Smooth muscle cell (in vitro differentiated cells): ENCODE measurements around the gene EFNB2. TPM values are rescaled to one million over a fixed set of nuclear protein-coding genes. Genes with fewer than 3 reads are reported as not detected.

Experiments
- DNase-seq: peaks from one replicate; lab custom pipeline; 2025; ENCODE audit not compliant: unreplicated experiment; lab: John Stamatoyannopoulos, UW
- H2AFZ ChIP-seq: fragments of 200-600 bp; sonication (generic); 2 replicates; pipeline ENCODE4 v1.6.0; 2016; ENCODE audit warnings: antibody characterized with exemption, low read depth, mild to moderate bottlenecking
- H3F3A ChIP-seq: fragments of 200-600 bp; sonication (generic); 2 replicates; pipeline ENCODE4 v1.6.0; 2017; ENCODE audit warnings: antibody characterized with exemption, low read depth
- H3K27ac ChIP-seq: fragments of 200-600 bp; sonication (generic); 2 replicates; pipeline ENCODE4 v1.5.1; 2016; ENCODE audit warnings: low read depth, mild to moderate bottlenecking
- H3K27me3 ChIP-seq: fragments of 200-600 bp; sonication (generic); 2 replicates; pipeline ENCODE4 v1.6.1; 2016; ENCODE audit warnings: low read depth, mild to moderate bottlenecking
- H3K36me3 ChIP-seq: fragments of 200-600 bp; sonication (generic); 2 replicates; pipeline ENCODE4 v1.5.1; 2016; ENCODE audit warnings: low read depth
- H3K4me1 ChIP-seq: fragments of 200-600 bp; sonication (generic); 2 replicates; pipeline ENCODE4 v1.5.1; 2016; ENCODE audit warnings: low read depth
- H3K4me2 ChIP-seq: fragments of 200-600 bp; sonication (generic); 2 replicates; pipeline ENCODE4 v1.6.0; 2016; ENCODE audit warnings: mild to moderate bottlenecking
- H3K4me3 ChIP-seq: fragments of 200-600 bp; sonication (generic); 2 replicates; pipeline ENCODE4 v1.5.1; 2016; ENCODE audit warnings: mild to moderate bottlenecking
- H3K79me2 ChIP-seq: fragments of 200-600 bp; sonication (generic); 2 replicates; pipeline ENCODE4 v1.6.0; 2016; ENCODE audit warnings: low read depth, mild to moderate bottlenecking
- H3K9ac ChIP-seq: fragments of 200-600 bp; sonication (generic); 2 replicates; pipeline ENCODE4 v1.6.0; 2016; ENCODE audit warnings: low read depth
- H3K9me3 ChIP-seq: fragments of 200-600 bp; sonication (generic); replicated peaks from 2 replicates; pipeline ENCODE4 v1.5.1; 2016; ENCODE audit warnings: low read depth
- H4K20me1 ChIP-seq: fragments of 200-600 bp; sonication (generic); 2 replicates; pipeline ENCODE4 v1.6.0; 2016; ENCODE audit warnings: low read depth
- CTCF ChIP-seq: fragments of 200-600 bp; sonication (generic); IDR thresholded peaks from 2 replicates; pipeline ENCODE4 v1.5.1; 2017; ENCODE audit warnings: borderline replicate concordance, mild to moderate bottlenecking, antibody characterized with exemption; ENCODE audit not compliant: insufficient read depth, poor library complexity, severe bottlenecking
- WGBS: methylation state at CpG from one replicate; pipeline ENCODE4 v1.1.7; 2016; ENCODE audit warnings: low lambda C conversion rate; 5-methylcytosine and 5-hydroxymethylcytosine counted together
- polyA plus RNA-seq: library from polyadenylated mRNA; unstranded; fragments of >200 nt; fragmentation: Nextera tagmentation; extraction: Ambion mirVana; gene quantifications from 2 replicates; pipeline ENCODE4 v1.2.1, GENCODE V29; 2016
- total RNA-seq: library from RNA; depleted of rRNA; stranded (reverse); fragments of >200 nt; gene quantifications from 2 replicates; pipeline ENCODE4 v1.2.3, GENCODE V29; 2014

EFNB2 gene
- total and polyA plus RNA-seq, 2 experiments from 2014 or later, result 15.5 to 42.0 TPM

- H3K79me2 ChIP-seq, result no peaks in the 10 kb centered on the region
- no peak overlapping the region for H3K4me3 ChIP-seq
- H2AFZ ChIP-seq, result no peak overlapping the region
- no peaks in the 10 kb centered on the region for H3K9me3 ChIP-seq
- H3K36me3 ChIP-seq, result no peaks in the 10 kb centered on the region
- peak overlapping the region; percentile 42 for H3K27ac ChIP-seq
- H3K4me2 ChIP-seq, result no peak overlapping the region
- H4K20me1 ChIP-seq, result no peaks in the 10 kb centered on the region
- H3K4me1 ChIP-seq, result peaks cover 7% of the 10 kb centered on the region
- no peak overlapping the region for H3K9ac ChIP-seq
- H3K27me3 ChIP-seq, result no peaks in the 10 kb centered on the region
- TF ChIP-seq CTCF, result no peak
- WGBS, result 61% methylated on average over 6 of the region's 6 CpGs
- DNase-seq, result no peak
- peaks cover 10% of the 10 kb centered on the region for H3F3A ChIP-seq
Measured at GRCh38 chr13:106474912-106475311, 60.5 kb downstream of the EFNB2 start.

- H3K4me2 ChIP-seq, result peak overlapping the region; percentile 71
- no peak overlapping the region for H3K4me3 ChIP-seq
- peaks cover 7% of the 10 kb centered on the region for H3K4me1 ChIP-seq
- no peaks in the 10 kb centered on the region for H3K9me3 ChIP-seq
- no peaks in the 10 kb centered on the region for H3K27me3 ChIP-seq
- H3K9ac ChIP-seq, result peak overlapping the region; percentile 73
- H3F3A ChIP-seq, result peaks cover 10% of the 10 kb centered on the region
- WGBS, result 74% methylated on average over 9 of the region's 9 CpGs
- no peaks in the 10 kb centered on the region for H3K36me3 ChIP-seq
- TF ChIP-seq CTCF, result no peak
- peak overlapping the region; percentile 97 for H3K27ac ChIP-seq
- DNase-seq, result no peak
- H4K20me1 ChIP-seq, result no peaks in the 10 kb centered on the region
- no peak overlapping the region for H2AFZ ChIP-seq
- no peaks in the 10 kb centered on the region for H3K79me2 ChIP-seq
Measured at GRCh38 chr13:106473154-106473553, 62.3 kb downstream of the EFNB2 start.

GRCh38 chr13:106472621-106473020 lies 62.8 kb downstream of the EFNB2 start:
- H3K79me2 ChIP-seq, result no peaks in the 10 kb centered on the region
- H3K4me2 ChIP-seq, result peak overlapping the region; percentile 71
- H3K4me1 ChIP-seq, result peaks cover 12% of the 10 kb centered on the region
- H3K9me3 ChIP-seq, result no peaks in the 10 kb centered on the region
- peak overlapping the region; percentile 97 for H3K27ac ChIP-seq
- peaks cover 10% of the 10 kb centered on the region for H3F3A ChIP-seq
- peak overlapping the region; percentile 31 for H3K4me3 ChIP-seq
- TF ChIP-seq CTCF, result no peak
- WGBS, result 55% methylated on average over 4 of the region's 4 CpGs
- no peaks in the 10 kb centered on the region for H3K27me3 ChIP-seq
- H3K36me3 ChIP-seq, result no peaks in the 10 kb centered on the region
- no peak for DNase-seq
- peak overlapping the region; percentile 65 for H2AFZ ChIP-seq
- no peaks in the 10 kb centered on the region for H4K20me1 ChIP-seq
- H3K9ac ChIP-seq, result peak overlapping the region; percentile 73

- Histone ChIP-seq H2AFZ (no peak overlapping the region), H3K36me3 (no peaks in the 10 kb centered on the region), H3K27ac (peak overlapping the region; percentile 97), H3K9me3 (no peaks in the 10 kb centered on the region), H3K27me3 (no peaks in the 10 kb centered on the region), H3F3A (peaks cover 10% of the 10 kb centered on the region), H3K9ac (peak overlapping the region; percentile 73), H4K20me1 (no peaks in the 10 kb centered on the region), H3K4me3 (peak overlapping the region; percentile 31), H3K4me2 (peak overlapping the region; percentile 76), H3K79me2 (no peaks in the 10 kb centered on the region), H3K4me1 (peaks cover 14% of the 10 kb centered on the region)
- WGBS, result 2% methylated on average over 16 of the region's 16 CpGs
- DNase-seq, result peak; percentile 21
- TF ChIP-seq CTCF, result no peak
Measured at GRCh38 chr13:106471957-106472543, 63.4 kb downstream of the EFNB2 start.
